IMR-90 (cell line): ENCODE results near the gene GLYAT. TPM values are rescaled to one million over a fixed set of nuclear protein-coding genes. Genes with fewer than 3 reads are reported as not detected.

Experiments used
- ATAC-seq: fragments of 200-7000 bp; cut with Tn5 transposase; 2 replicates; pipeline ENCODE4 v1.9.1; 2020; ENCODE audit warnings: low read depth, mild to moderate bottlenecking, moderate library complexity
- BruUV-seq: library from RNA; stranded (reverse); fragments of 400-500 nt; replicated peaks from 2 replicates; lab custom pipeline; 2021; lab: Mats Ljungman, UMichigan
- CTCF ChIA-PET: fragments of 300-600 bp; formaldehyde crosslinking; extraction: SDS; loops from one replicate; lab custom pipeline; 2021; ENCODE audit warnings: antibody characterized with exemption; lab: Yijun Ruan, JAX
- POLR2A ChIA-PET: fragments of 300-600 bp; sonication (Branson Sonifier 250); formaldehyde crosslinking; loops from one replicate; lab custom pipeline; 2022; ENCODE audit warnings: antibody characterized with exemption; ENCODE audit not compliant: unreplicated experiment; lab: Charles Lee
- DNase-seq: peaks from one replicate; pipeline ENCODE4 v3.0.0; 2013
- H2AFZ ChIP-seq: replicated peaks from 2 replicates; pipeline ENCODE3; 2013; ENCODE audit warnings: low read length, mild to moderate bottlenecking; ENCODE audit not compliant: poor library complexity
- H2AK5ac ChIP-seq: 2 replicates; pipeline ENCODE4 v1.6.1; 2013; ENCODE audit warnings: low read depth, low read length, inconsistent platforms
- H2AK9ac ChIP-seq: replicated peaks from 2 replicates; pipeline ENCODE3; 2013; ENCODE audit warnings: mild to moderate bottlenecking, low read depth, low read length, moderate library complexity; ENCODE audit not compliant: poor library complexity
- H2BK120ac ChIP-seq: 2 replicates; pipeline ENCODE4 v1.6.1; 2013; ENCODE audit warnings: low read depth, low read length, inconsistent platforms
- H2BK15ac ChIP-seq: 3 replicates; pipeline ENCODE4 v1.6.1; 2013; ENCODE audit warnings: low read depth, low read length, inconsistent platforms
- H2BK20ac ChIP-seq: 2 replicates; pipeline ENCODE4 v1.6.1; 2013; ENCODE audit warnings: low read depth, mild to moderate bottlenecking, inconsistent platforms, low read length, moderate library complexity
- H2BK5ac ChIP-seq: 2 replicates; pipeline ENCODE4 v1.6.1; 2013; ENCODE audit warnings: mild to moderate bottlenecking, low read depth, low read length, inconsistent platforms; ENCODE audit not compliant: poor library complexity, severe bottlenecking
- H3K14ac ChIP-seq: replicated peaks from 2 replicates; pipeline ENCODE4 v1.6.1; 2013; ENCODE audit warnings: low read depth, low read length, inconsistent platforms
- H3K18ac ChIP-seq: 2 replicates; pipeline ENCODE4 v1.6.1; 2013; ENCODE audit warnings: low read depth, low read length, control low read depth
- H3K23ac ChIP-seq: 2 replicates; pipeline ENCODE4 v1.6.1; 2013; ENCODE audit warnings: low read depth, low read length, inconsistent platforms
- H3K27ac ChIP-seq: 2 replicates; pipeline ENCODE4 v1.5.1; 2013; ENCODE audit warnings: mild to moderate bottlenecking, control low read depth, low read length; ENCODE audit not compliant: insufficient read depth
- H3K27me3 ChIP-seq: 2 replicates; pipeline ENCODE4 v1.6.1; 2013; ENCODE audit warnings: low read length; ENCODE audit not compliant: control insufficient read depth, insufficient read depth
- H3K36me3 ChIP-seq: 2 replicates; pipeline ENCODE4 v1.6.1; 2013; ENCODE audit warnings: low read length, mixed read lengths; ENCODE audit not compliant: control insufficient read depth, insufficient read depth
- H3K4ac ChIP-seq: 2 replicates; pipeline ENCODE4 v1.6.1; 2013; ENCODE audit warnings: low read depth, low read length, inconsistent platforms
- H3K4me1 ChIP-seq: 2 replicates; pipeline ENCODE4 v1.6.1; 2013; ENCODE audit warnings: low read length, mixed read lengths; ENCODE audit not compliant: control insufficient read depth, insufficient read depth
- H3K4me2 ChIP-seq: 2 replicates; pipeline ENCODE4 v1.6.1; 2013; ENCODE audit warnings: low read depth, mild to moderate bottlenecking, control low read depth, low read length, moderate library complexity
- H3K4me3 ChIP-seq: 2 replicates; pipeline ENCODE4 v1.5.1; 2013; ENCODE audit warnings: low read depth, mild to moderate bottlenecking, control low read depth, low read length, moderate library complexity; ENCODE audit not compliant: insufficient read depth
- H3K56ac ChIP-seq: 2 replicates; pipeline ENCODE4 v1.6.1; 2013; ENCODE audit warnings: low read length, inconsistent platforms; ENCODE audit not compliant: insufficient read depth; ENCODE audit errors: extremely low read depth
- H3K79me1 ChIP-seq, 2 experiments: 2 replicates each; pipeline ENCODE4 v1.6.1; 2013; ENCODE audit warnings: low read length in 2 of 2, inconsistent platforms in 1 of 2, low read depth in 1 of 2
- H3K9ac ChIP-seq: 2 replicates; pipeline ENCODE4 v1.6.1; 2013; ENCODE audit warnings: low read depth, low read length, control low read depth
- H3K9me1 ChIP-seq: 2 replicates; pipeline ENCODE4 v1.6.1; 2013; ENCODE audit warnings: low read length, inconsistent platforms; ENCODE audit not compliant: insufficient read depth
- H3K9me3 ChIP-seq: 2 replicates; pipeline ENCODE4 v1.6.1; 2013; ENCODE audit warnings: low read length; ENCODE audit not compliant: control insufficient read depth, insufficient read depth
- H4K20me1 ChIP-seq: 2 replicates; pipeline ENCODE4 v1.6.1; 2013; ENCODE audit warnings: low read length, inconsistent platforms; ENCODE audit not compliant: insufficient read depth
- H4K5ac ChIP-seq: 2 replicates; pipeline ENCODE4 v1.6.1; 2013; ENCODE audit warnings: mild to moderate bottlenecking, low read depth, low read length, control low read depth
- H4K8ac ChIP-seq, 2 experiments: 2 replicates each; pipeline ENCODE4 v1.6.1; 2013; ENCODE audit warnings: low read depth in 2 of 2, low read length in 2 of 2, control low read depth in 1 of 2, inconsistent platforms in 1 of 2
- H4K91ac ChIP-seq: 2 replicates; pipeline ENCODE4 v1.6.1; 2013; ENCODE audit warnings: low read depth, low read length, inconsistent platforms; ENCODE audit not compliant: insufficient read depth
- CHD1 ChIP-seq: IDR thresholded peaks from 2 replicates; pipeline ENCODE4 v1.6.1; 2012; ENCODE audit warnings: low read depth, low read length, improper control_type of control experiment
- ELK1 ChIP-seq: fragments of 150-350 bp; IDR thresholded peaks from 2 replicates; pipeline ENCODE4 v1.6.1; 2016; ENCODE audit warnings: low read depth, mild to moderate bottlenecking, low read length, moderate library complexity, borderline replicate concordance
- RFX5 ChIP-seq: IDR thresholded peaks from 2 replicates; pipeline ENCODE4 v1.8.0; 2012; ENCODE audit warnings: low read depth, mild to moderate bottlenecking, low read length, moderate library complexity
- WGBS, 2 experiments: methylation state at CpG; one replicate each; pipeline versions ENCODE4 v1.1.5 to v1.1.7; 2013; ENCODE audit warnings: missing lambda C conversion rate in 2 of 2; ENCODE audit not compliant: insufficient read length in 1 of 2; ENCODE audit errors: extremely low coverage in 2 of 2; 5-methylcytosine and 5-hydroxymethylcytosine counted together
- dilution Hi-C: fragments of 300-500 bp; cut with HindIII; formaldehyde crosslinking; loops from one replicate; pipeline ENCODE4 v1.14.3; 2018; ENCODE audit warnings: low sequenced_read_pairs; ENCODE audit not compliant: unreplicated experiment
- in situ Hi-C: fragments of 300-500 bp; cut with MboI; formaldehyde crosslinking; loops from 3 replicates; pipeline ENCODE4 v1.14.3; 2019; ENCODE audit warnings: low sequenced_read_pairs, inconsistent platforms, mixed read lengths
- intact Hi-C: fragments of 100-400 bp; cut with micrococcal nuclease; formaldehyde crosslinking; loops from 2 replicates; pipeline ENCODE4 v1.10.0; 2022
- polyA plus RNA-seq, 3 experiments: library from polyadenylated mRNA; depleted of rRNA; stranded (reverse); fragments of >200 nt; gene quantifications; 2 replicates each; pipeline ENCODE4 v1.2.3, GENCODE V29; 2012; ENCODE audit warnings: low replicate concordance in 1 of 3
- total RNA-seq: library from RNA; depleted of rRNA; stranded (reverse); fragments of >200 nt; gene quantifications from 2 replicates; pipeline ENCODE4 v1.2.3, GENCODE V29; 2012

Gene GLYAT
- total and polyA plus RNA-seq, 2 of the 4 experiments (the other 2 are of a cell fraction), result not detected

GRCh38 chr11:58676563-58677135, 55.1 kb downstream of the GLYAT start:
- ChIA-PET CTCF (no interaction called here), POLR2A (no interaction called here)
- 33% methylated on average over 1 of the region's 1 CpG; no CpG with 5 or more reads in 1 of the 2 experiments for WGBS, 2 experiments
- Histone ChIP-seq H3K9me1 (no peaks in the 10 kb centered on the region), H3K4ac (no peak overlapping the region), H3K4me2 (no peak overlapping the region), H3K4me1 (no peaks in the 10 kb centered on the region), H3K79me1 (no peaks in the 10 kb centered on the region), H3K23ac (no peak overlapping the region), H2BK15ac (no peak overlapping the region), H2AK9ac (no peak overlapping the region), H3K56ac (no peak overlapping the region), H2AK5ac (no peak overlapping the region), H3K4me3 (no peak overlapping the region), H4K8ac (no peak overlapping the region), H3K14ac (no peak overlapping the region), H3K36me3 (no peaks in the 10 kb centered on the region), H2BK120ac (no peak overlapping the region), H2BK20ac (no peak overlapping the region), H3K27ac (no peak overlapping the region), H4K91ac (no peak overlapping the region), H3K9me3 (no peaks in the 10 kb centered on the region), H2BK5ac (no peak overlapping the region), H3K9ac (no peak overlapping the region), H3K27me3 (peaks cover 4% of the 10 kb centered on the region), H4K20me1 (no peaks in the 10 kb centered on the region), H3K18ac (no peak overlapping the region), H2AFZ (no peak overlapping the region), H4K5ac (no peak overlapping the region)
- dilution Hi-C loops (no loop called here), intact Hi-C loops (loop anchor here (5.0 kb wide), 2 partner anchors 111 to 481 kb away; no protein-coding TSS in a partner anchor), in situ Hi-C loops (loop anchor here (5.0 kb wide), 1 partner anchor 104 kb away; no protein-coding TSS in a partner anchor)
- TF ChIP-seq RFX5, result no peak
- TF ChIP-seq CHD1, result no peak
- TF ChIP-seq ELK1, result no peak
- DNase-seq, result no peak
- BruUV-seq, result no TSS peak
- ATAC-seq, result no peak
